Natural killer cell (primary cell): ENCODE results near the gene CCDC57. TPM values are rescaled to one million over a fixed set of nuclear protein-coding genes. Genes with fewer than 3 reads are reported as not detected.

ENCODE experiments used
- ATAC-seq, 3 donors: fragments of 150-1000 bp in 2 of 3; fragments of 200-7000 bp in 1 of 3; cut with Tn5 transposase; 1 replicate in 1 of 3; 2 replicates in 2 of 3; pipeline ENCODE4 v1.10.0; 2021; ENCODE audit warnings: mild to moderate bottlenecking in 2 of 3, moderate library complexity in 2 of 3
- DNase-seq, 2 donors: peaks; one replicate each; pipeline versions ENCODE4 v3.0.0 to v3.0.0-alpha.2; 2013 to 2021; ENCODE audit warnings: mixed read lengths in 1 of 2
- H3K27ac ChIP-seq: one replicate; pipeline ENCODE4 v1.5.1; 2013; ENCODE audit warnings: mild to moderate bottlenecking, low read length
- H3K27me3 ChIP-seq: one replicate; pipeline ENCODE4 v1.6.1; 2013; ENCODE audit warnings: low read length; ENCODE audit not compliant: control insufficient read depth, insufficient read depth
- H3K36me3 ChIP-seq: one replicate; pipeline ENCODE4 v1.6.1; 2013; ENCODE audit warnings: low read length; ENCODE audit not compliant: control insufficient read depth, insufficient read depth
- H3K4me1 ChIP-seq: one replicate; pipeline ENCODE4 v1.6.1; 2013; ENCODE audit warnings: low read length; ENCODE audit not compliant: control insufficient read depth, insufficient read depth
- H3K4me3 ChIP-seq: one replicate; pipeline ENCODE4 v1.5.1; 2013; ENCODE audit warnings: low read length
- H3K9me3 ChIP-seq: one replicate; pipeline ENCODE4 v1.6.1; 2013; ENCODE audit warnings: low read length; ENCODE audit not compliant: control insufficient read depth, insufficient read depth
- H3K27ac Mint-ChIP-seq, 2 donors: one replicate each; pipeline ENCODE4 v1.8.0; 2022; ENCODE audit warnings: mild to moderate bottlenecking in 2 of 2, mixed read lengths in 2 of 2, moderate library complexity in 1 of 2
- H3K27me3 Mint-ChIP-seq, 2 donors: one replicate each; pipeline ENCODE4 v1.8.0; 2022; ENCODE audit warnings: low read depth in 2 of 2, mixed read lengths in 2 of 2
- H3K36me3 Mint-ChIP-seq: one replicate; pipeline ENCODE4 v1.8.0; 2022; ENCODE audit warnings: mixed read lengths
- H3K4me1 Mint-ChIP-seq, 2 donors: one replicate each; pipeline ENCODE4 v1.8.0; 2022; ENCODE audit warnings: mixed read lengths in 2 of 2
- H3K4me3 Mint-ChIP-seq: one replicate; pipeline ENCODE4 v1.8.0; 2022; ENCODE audit warnings: mild to moderate bottlenecking, moderate library complexity, mixed read lengths
- H3K9me3 Mint-ChIP-seq, 2 donors: one replicate each; pipeline ENCODE4 v1.8.0; 2022; ENCODE audit warnings: mixed read lengths in 2 of 2
- CTCF ChIP-seq: fragments of 200-600 bp; IDR thresholded peaks from one replicate; pipeline ENCODE4 v1.8.0; 2022; ENCODE audit warnings: antibody characterized with exemption
- WGBS: methylation state at CpG from one replicate; pipeline ENCODE4 v1.1.7; 2013; ENCODE audit warnings: missing lambda C conversion rate; ENCODE audit not compliant: insufficient coverage; 5-methylcytosine and 5-hydroxymethylcytosine counted together
- intact Hi-C: fragments of 100-400 bp; cut with micrococcal nuclease; formaldehyde crosslinking; loops from one replicate; pipeline ENCODE4 v1.14.2; 2022
- total RNA-seq, 4 donors: library from RNA; stranded (reverse); fragments of 120-200 nt in 1 of 4; gene quantifications; one replicate each; pipeline versions ENCODE4 v1.2.3 to v1.2.4, GENCODE V29; 2013 to 2022

The CCDC57 gene
- total RNA-seq, 3 donors from 2014 or later (not counting 1 experiment from before 2014, with no cell fraction given): 69.7 to 79.2 (median 75.1) TPM

- Histone ChIP-seq H3K27me3 (no peaks in the 10 kb centered on the region), H3K4me1 (peaks cover 30% of the 10 kb centered on the region), H3K36me3 (no peaks in the 10 kb centered on the region), H3K4me3 (no peak overlapping the region), H3K27ac (no peak overlapping the region), H3K9me3 (no peaks in the 10 kb centered on the region)
- H3K4me1 Mint-ChIP-seq: peaks cover 0 to 11% of the 10 kb centered on the region in 2 donors
- intact Hi-C loops: no loop called here
- H3K4me3 Mint-ChIP-seq: no peak overlapping the region
- ATAC-seq (no peak), DNase-seq (no peak)
- no peaks in the 10 kb centered on the region for H3K9me3 Mint-ChIP-seq
- no peak for TF ChIP-seq CTCF
- H3K36me3 Mint-ChIP-seq: no peaks in the 10 kb centered on the region
- 93% methylated on average over 24 of the region's 24 CpGs for WGBS
- H3K27ac Mint-ChIP-seq: peak overlapping the region in 1 of 2 donors; percentile 38
- H3K27me3 Mint-ChIP-seq: no peaks in the 10 kb centered on the region
Measured at GRCh38 chr17:82225368-82226029, 12.9 kb upstream of the CCDC57 start.

DNA sequence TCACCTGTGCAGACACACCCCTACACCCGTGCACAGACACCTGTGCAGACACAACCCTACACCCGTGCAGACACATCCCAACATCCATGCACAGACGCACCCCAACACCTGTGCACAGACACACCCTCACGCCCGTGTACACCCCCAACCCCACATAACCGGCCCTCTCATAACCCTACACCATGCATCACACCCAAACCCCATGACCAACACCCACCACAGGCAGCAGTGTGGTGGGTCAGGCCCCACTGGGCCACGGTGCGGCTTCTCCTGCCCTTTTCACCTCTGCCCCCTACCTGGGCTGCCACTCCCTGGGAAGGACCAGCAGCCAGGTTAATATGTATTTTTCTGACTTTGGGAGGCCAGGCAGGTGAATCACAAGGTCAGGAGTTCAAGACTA lies 12.0 kb upstream of the CCDC57 start:
- Histone ChIP-seq H3K4me3 (no peak overlapping the region), H3K4me1 (peaks cover 26% of the 10 kb centered on the region), H3K27me3 (no peaks in the 10 kb centered on the region), H3K36me3 (no peaks in the 10 kb centered on the region), H3K27ac (no peak overlapping the region), H3K9me3 (no peaks in the 10 kb centered on the region)
- DNase-seq (no peak), ATAC-seq (no peak)
- Mint-ChIP-seq H3K27me3 (no peaks in the 10 kb centered on the region), H3K4me3 (no peak overlapping the region), H3K4me1 (peaks cover 0 to 3% of the 10 kb centered on the region in 2 donors), H3K27ac (no peak overlapping the region), H3K9me3 (no peaks in the 10 kb centered on the region), H3K36me3 (no peaks in the 10 kb centered on the region)
- no peak for TF ChIP-seq CTCF
- 77% methylated on average over 8 of the region's 8 CpGs for WGBS
- intact Hi-C loops: no loop called here

DNA sequence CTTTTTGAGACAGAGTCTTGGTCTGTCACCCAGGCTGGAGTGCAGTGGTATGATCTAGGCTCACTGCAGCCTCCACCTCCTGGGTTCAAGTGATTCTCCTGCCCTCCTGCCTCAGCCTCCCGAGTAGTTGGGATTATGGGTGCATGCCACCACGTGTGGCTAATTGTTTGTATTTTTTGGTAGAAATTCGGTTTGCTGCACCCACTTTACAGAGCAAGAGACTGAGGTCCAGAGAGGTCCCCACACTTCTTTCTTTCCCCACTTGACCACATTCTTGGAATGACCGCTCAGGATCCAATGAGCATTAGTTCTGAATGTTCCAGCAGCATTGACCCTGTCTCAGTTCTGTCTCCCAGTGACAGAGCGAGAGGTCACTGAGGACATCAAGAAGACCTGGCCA lies 10.9 kb upstream of the CCDC57 start:
- Histone ChIP-seq H3K36me3 (no peaks in the 10 kb centered on the region), H3K27me3 (no peaks in the 10 kb centered on the region), H3K4me3 (no peak overlapping the region), H3K4me1 (peaks cover 30% of the 10 kb centered on the region), H3K9me3 (no peaks in the 10 kb centered on the region), H3K27ac (no peak overlapping the region)
- TF ChIP-seq CTCF: no peak
- Mint-ChIP-seq H3K27ac (no peak overlapping the region), H3K36me3 (no peaks in the 10 kb centered on the region), H3K27me3 (no peaks in the 10 kb centered on the region), H3K9me3 (no peaks in the 10 kb centered on the region), H3K4me3 (no peak overlapping the region), H3K4me1 (peaks cover 0 to 6% of the 10 kb centered on the region in 2 donors)
- intact Hi-C loops: no loop called here
- DNase-seq (no peak), ATAC-seq (no peak)
- WGBS: 86% methylated on average over 5 of the region's 5 CpGs

DNA sequence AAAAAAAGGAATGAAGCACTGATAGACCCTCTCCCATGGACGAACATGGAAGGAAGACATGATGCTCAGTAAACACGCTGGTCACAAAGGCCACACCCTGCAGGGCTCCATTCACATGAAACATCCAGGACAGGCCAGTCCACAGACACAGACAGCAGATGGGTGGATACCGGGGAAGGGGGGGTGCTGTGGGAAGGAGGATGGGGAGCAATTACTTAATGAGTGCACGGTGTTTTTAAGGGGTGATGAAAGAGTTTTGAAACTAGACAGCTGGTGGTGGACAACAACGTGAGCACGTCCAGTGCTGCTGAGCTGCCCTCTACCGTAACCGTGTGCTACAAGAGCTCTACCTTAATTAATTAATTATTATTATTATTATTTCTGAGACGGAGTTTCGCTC lies 10.2 kb upstream of the CCDC57 start:
- Mint-ChIP-seq H3K4me1 (peaks cover 0 to 13% of the 10 kb centered on the region in 2 donors), H3K27ac (no peak overlapping the region), H3K36me3 (no peaks in the 10 kb centered on the region), H3K4me3 (no peak overlapping the region), H3K9me3 (no peaks in the 10 kb centered on the region), H3K27me3 (no peaks in the 10 kb centered on the region)
- H3K9me3 ChIP-seq: no peaks in the 10 kb centered on the region
- WGBS: 91% methylated on average over 8 of the region's 10 CpGs
- ATAC-seq (no peak), DNase-seq (no peak)
- H3K4me1 ChIP-seq: peaks cover 33% of the 10 kb centered on the region
- no peak overlapping the region for H3K4me3 ChIP-seq
- intact Hi-C loops: no loop called here
- H3K27ac ChIP-seq: no peak overlapping the region
- H3K27me3 ChIP-seq: no peaks in the 10 kb centered on the region
- no peak for TF ChIP-seq CTCF
- no peaks in the 10 kb centered on the region for H3K36me3 ChIP-seq
